Activated T-cell treated with anti-CD3 and anti-CD28 coated beads for 1 hour (primary cell): ENCODE data around the gene GSDME.
A peak's percentile ranks its signal among the peaks of the same experiment; 100 is the strongest.

Experiments used
- DNase-seq: peaks from one replicate; pipeline ENCODE4 v3.0.0-alpha.2; 2020; ENCODE audit warnings: low read depth

GSDME gene

GRCh38 chr7:24704311-24704710 is 53.0 kb downstream of the GSDME start:
- no peak for DNase-seq

GRCh38 chr7:24703296-24703695 is 54.0 kb downstream of the GSDME start:
- no peak for DNase-seq

GRCh38 chr7:24702755-24703154 is 54.5 kb downstream of the GSDME start:
- DNase-seq = no peak

GRCh38 chr7:24701261-24702235 is 55.7 kb downstream of the GSDME start:
- DNase-seq = no peak

- no peak for DNase-seq
Observed at GRCh38 chr7:24700521-24701260, 56.6 kb downstream of the GSDME start.

- DNase-seq = no peak
Observed at GRCh38 chr7:24698531-24699266, 58.6 kb downstream of the GSDME start.

GRCh38 chr7:24697416-24697815 is 59.8 kb downstream of the GSDME start:
- no peak for DNase-seq

GRCh38 chr7:24692592-24692991 is 64.7 kb downstream of the GSDME start:
- DNase-seq = no peak

- DNase-seq = no peak
Observed at GRCh38 chr7:24690251-24690650, 67.0 kb downstream of the GSDME start.

- DNase-seq = no peak
Observed at GRCh38 chr7:24685708-24686107, 71.6 kb downstream of the GSDME start.

- no peak for DNase-seq
Observed at GRCh38 chr7:24670782-24671181, 86.5 kb downstream of the GSDME start.

GRCh38 chr7:24669971-24670591 is 87.2 kb downstream of the GSDME start:
- no peak for DNase-seq

GRCh38 chr7:24668927-24669635 is 88.2 kb downstream of the GSDME start:
- DNase-seq = no peak

- DNase-seq = peak; percentile 14
Observed at GRCh38 chr7:24665564-24666294, 91.5 kb downstream of the GSDME start.

GRCh38 chr7:24660546-24660945 is 96.7 kb downstream of the GSDME start:
- DNase-seq = no peak

GRCh38 chr7:24659505-24659904 is 97.8 kb downstream of the GSDME start:
- DNase-seq = no peak

- no peak for DNase-seq
Observed at GRCh38 chr7:24657980-24658379, 99.3 kb downstream of the GSDME start.

- DNase-seq = no peak
Observed at GRCh38 chr7:24656608-24657007, 100.7 kb downstream of the GSDME start.

- DNase-seq = no peak
Observed at GRCh38 chr7:24654305-24654704, 103.0 kb downstream of the GSDME start.

- DNase-seq = no peak
Observed at GRCh38 chr7:24653316-24654085, 103.8 kb downstream of the GSDME start.
